OCI-LY1 (cell line): ENCODE data around the gene PTPRF.

ENCODE experiments used
- H2AFZ ChIP-seq: fragments of 200-600 bp; sonication (generic), shearing (Covaris generic); 2 replicates; pipeline ENCODE4 v1.6.0; 2014; ENCODE audit warnings: antibody characterized with exemption, mild to moderate bottlenecking, low read length
- H3F3A ChIP-seq: fragments of 200-600 bp; sonication (generic), shearing (Covaris generic); 2 replicates; pipeline ENCODE4 v1.6.0; 2014; ENCODE audit warnings: mild to moderate bottlenecking, antibody characterized with exemption, low read length, moderate library complexity; ENCODE audit not compliant: insufficient read depth
- H3K27ac ChIP-seq: fragments of 200-600 bp; sonication (generic); 2 replicates; pipeline ENCODE4 v1.5.1; 2014; ENCODE audit warnings: low read length, mixed run types, mild to moderate bottlenecking, low read depth; ENCODE audit not compliant: poor library complexity, severe bottlenecking
- H3K27me3 ChIP-seq: fragments of 200-600 bp; sonication (generic); 2 replicates; pipeline ENCODE4 v1.6.0; 2014; ENCODE audit warnings: antibody characterized with exemption, mild to moderate bottlenecking, low read length, moderate library complexity; ENCODE audit not compliant: insufficient read depth
- H3K36me3 ChIP-seq: fragments of 200-600 bp; sonication (generic); 2 replicates; pipeline ENCODE4 v1.6.1; 2014; ENCODE audit warnings: mild to moderate bottlenecking, antibody characterized with exemption, low read length, moderate library complexity, mixed read lengths; ENCODE audit not compliant: insufficient read depth
- H3K4me1 ChIP-seq: fragments of 200-600 bp; sonication (generic); 2 replicates; pipeline ENCODE4 v1.5.1; 2014; ENCODE audit warnings: mild to moderate bottlenecking, low read length, moderate library complexity; ENCODE audit not compliant: insufficient read depth, severe bottlenecking
- H3K4me2 ChIP-seq: fragments of 200-600 bp; sonication (generic), shearing (Covaris generic); 2 replicates; pipeline ENCODE4 v1.6.1; 2014; ENCODE audit warnings: low read length
- H3K4me3 ChIP-seq: fragments of 200-600 bp; sonication (generic); 2 replicates; pipeline ENCODE4 v1.5.1; 2014; ENCODE audit warnings: low read length, low read depth, mild to moderate bottlenecking, mixed read lengths; ENCODE audit not compliant: poor library complexity, severe bottlenecking
- H3K79me2 ChIP-seq: fragments of 200-600 bp; shearing (Covaris generic); 2 replicates; pipeline ENCODE4 v1.6.1; 2016; ENCODE audit warnings: mixed run types, low read length, mixed read lengths; ENCODE audit not compliant: insufficient read depth
- H3K9ac ChIP-seq: fragments of 200-600 bp; sonication (generic), shearing (Covaris generic); 2 replicates; pipeline ENCODE4 v1.6.1; 2014; ENCODE audit warnings: mild to moderate bottlenecking, low read length, mixed read lengths
- H3K9me2 ChIP-seq: fragments of 200-600 bp; sonication (generic), shearing (Covaris generic); 2 replicates; pipeline ENCODE4 v1.6.1; 2014; ENCODE audit warnings: low read depth, mild to moderate bottlenecking, low read length, mixed read lengths
- H3K9me3 ChIP-seq: fragments of 200-600 bp; shearing (Covaris generic); 2 replicates; pipeline ENCODE4 v1.6.1; 2014; ENCODE audit warnings: low read length, mixed read lengths
- H4K20me1 ChIP-seq: fragments of 200-600 bp; sonication (generic), shearing (Covaris generic); 2 replicates; pipeline ENCODE4 v1.6.0; 2016; ENCODE audit warnings: mild to moderate bottlenecking, low read length; ENCODE audit not compliant: insufficient read depth
- EZH2 ChIP-seq: fragments of 200-600 bp; sonication (generic), shearing (Covaris generic); IDR thresholded peaks from 2 replicates; pipeline ENCODE4 v1.8.0; 2017; ENCODE audit warnings: borderline replicate concordance, mixed run types, mild to moderate bottlenecking, antibody characterized with exemption, low read length, moderate library complexity, mixed read lengths
- TF ChIP-seq, protein P1 (sequence below): fragments of 200-600 bp; sonication (generic), shearing (Covaris generic); IDR thresholded peaks from 2 replicates; pipeline ENCODE4 v1.5.1; 2017; ENCODE audit warnings: mild to moderate bottlenecking, antibody characterized with exemption, low read length, moderate library complexity, mixed read lengths

PTPRF gene

GRCh38 chr1:43613075-43613942 lies 82.6 kb downstream of the PTPRF start:
- no peaks in the 10 kb centered on the region; the same call in 1 of the 2 replicates for H3K27me3 ChIP-seq
- H4K20me1 ChIP-seq, result no peaks in the 10 kb centered on the region
- no peaks in the 10 kb centered on the region for H3K9me2 ChIP-seq
- no peaks in the 10 kb centered on the region for H3K79me2 ChIP-seq
- H3K27ac ChIP-seq, result no peak overlapping the region
- no peaks in the 10 kb centered on the region for H3K9me3 ChIP-seq
- no peaks in the 10 kb centered on the region for H3F3A ChIP-seq
- no peaks in the 10 kb centered on the region; the same call in 1 of the 2 replicates for H3K36me3 ChIP-seq
- TF ChIP-seq, protein P1, sequence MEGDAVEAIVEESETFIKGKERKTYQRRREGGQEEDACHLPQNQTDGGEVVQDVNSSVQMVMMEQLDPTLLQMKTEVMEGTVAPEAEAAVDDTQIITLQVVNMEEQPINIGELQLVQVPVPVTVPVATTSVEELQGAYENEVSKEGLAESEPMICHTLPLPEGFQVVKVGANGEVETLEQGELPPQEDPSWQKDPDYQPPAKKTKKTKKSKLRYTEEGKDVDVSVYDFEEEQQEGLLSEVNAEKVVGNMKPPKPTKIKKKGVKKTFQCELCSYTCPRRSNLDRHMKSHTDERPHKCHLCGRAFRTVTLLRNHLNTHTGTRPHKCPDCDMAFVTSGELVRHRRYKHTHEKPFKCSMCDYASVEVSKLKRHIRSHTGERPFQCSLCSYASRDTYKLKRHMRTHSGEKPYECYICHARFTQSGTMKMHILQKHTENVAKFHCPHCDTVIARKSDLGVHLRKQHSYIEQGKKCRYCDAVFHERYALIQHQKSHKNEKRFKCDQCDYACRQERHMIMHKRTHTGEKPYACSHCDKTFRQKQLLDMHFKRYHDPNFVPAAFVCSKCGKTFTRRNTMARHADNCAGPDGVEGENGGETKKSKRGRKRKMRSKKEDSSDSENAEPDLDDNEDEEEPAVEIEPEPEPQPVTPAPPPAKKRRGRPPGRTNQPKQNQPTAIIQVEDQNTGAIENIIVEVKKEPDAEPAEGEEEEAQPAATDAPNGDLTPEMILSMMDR, result no peak
- TF ChIP-seq EZH2, result no peak
- H3K9ac ChIP-seq, result no peak overlapping the region
- H2AFZ ChIP-seq, result no peak overlapping the region
- H3K4me3 ChIP-seq, result no peak overlapping the region
- no peaks in the 10 kb centered on the region for H3K4me1 ChIP-seq
- no peak overlapping the region for H3K4me2 ChIP-seq

GRCh38 chr1:43614211-43614610 lies 83.5 kb downstream of the PTPRF start:
- Histone ChIP-seq H3F3A (no peaks in the 10 kb centered on the region), H3K9me3 (no peaks in the 10 kb centered on the region), H4K20me1 (no peaks in the 10 kb centered on the region), H3K36me3 (no peaks in the 10 kb centered on the region; the same call in 1 of the 2 replicates), H3K79me2 (no peaks in the 10 kb centered on the region), H3K27me3 (no peaks in the 10 kb centered on the region; the same call in 1 of the 2 replicates), H3K4me2 (no peak overlapping the region), H3K9ac (no peak overlapping the region), H3K4me3 (no peak overlapping the region), H3K4me1 (no peaks in the 10 kb centered on the region), H2AFZ (no peak overlapping the region), H3K9me2 (no peaks in the 10 kb centered on the region), H3K27ac (no peak overlapping the region)
- TF ChIP-seq, protein P1, result no peak
- no peak for TF ChIP-seq EZH2

- H2AFZ ChIP-seq, result no peak overlapping the region
- no peak overlapping the region for H3K27ac ChIP-seq
- H4K20me1 ChIP-seq, result no peaks in the 10 kb centered on the region
- no peaks in the 10 kb centered on the region; the same call in 1 of the 2 replicates for H3K36me3 ChIP-seq
- no peak overlapping the region for H3K4me3 ChIP-seq
- H3K27me3 ChIP-seq, result no peaks in the 10 kb centered on the region; the same call in 1 of the 2 replicates
- no peaks in the 10 kb centered on the region for H3K79me2 ChIP-seq
- TF ChIP-seq, protein P1, result no peak
- no peaks in the 10 kb centered on the region for H3K9me3 ChIP-seq
- no peaks in the 10 kb centered on the region for H3K4me1 ChIP-seq
- no peak overlapping the region for H3K9ac ChIP-seq
- no peak overlapping the region for H3K4me2 ChIP-seq
- no peaks in the 10 kb centered on the region for H3F3A ChIP-seq
- no peaks in the 10 kb centered on the region for H3K9me2 ChIP-seq
Observed at GRCh38 chr1:43614891-43615290, 84.2 kb downstream of the PTPRF start.
